Thyroid gland (tissue), 4 donors: ENCODE data around the gene RHEBL1. TPM values are rescaled to one million over a fixed set of nuclear protein-coding genes. Genes with fewer than 3 reads are reported as not detected.
A peak's percentile ranks its signal among the peaks of the same experiment; 100 is the strongest.

Source experiments
- DNase-seq, 2 donors: peaks; one replicate each; pipeline ENCODE4 v3.0.0-alpha.2; 2019
- H3K27ac ChIP-seq, 3 donors: fragments of 200-600 bp; sonication (generic); 1 replicate in 2 of 3; 2 replicates in 1 of 3; pipeline ENCODE4 v1.5.1; 2016 to 2019; ENCODE audit warnings: mild to moderate bottlenecking in 1 of 3, moderate library complexity in 1 of 3
- H3K27me3 ChIP-seq: fragments of 200-600 bp; sonication (generic); one replicate; pipeline ENCODE4 v1.5.1; 2019
- H3K36me3 ChIP-seq, 2 donors: fragments of 200-600 bp; sonication (generic); one replicate each; pipeline ENCODE4 v1.5.1; 2016 to 2019
- H3K4me1 ChIP-seq, 2 donors: fragments of 200-600 bp; sonication (generic); one replicate each; pipeline ENCODE4 v1.5.1; 2017 to 2019
- H3K4me3 ChIP-seq, 3 donors: fragments of 200-600 bp; sonication (generic); replicated peaks in 1 of 3; 1 replicate in 2 of 3; 2 replicates in 1 of 3; pipeline ENCODE4 v1.5.1; 2016; ENCODE audit warnings: mild to moderate bottlenecking in 1 of 3
- H3K9me3 ChIP-seq: fragments of 200-600 bp; sonication (generic); one replicate; pipeline ENCODE4 v1.5.1; 2017
- POLR2A ChIP-seq, 2 donors: fragments of 450-650 bp; IDR thresholded peaks; one replicate each; pipeline ENCODE4 v1.6.1; 2017; ENCODE audit warnings: antibody characterized with exemption in 2 of 2, mild to moderate bottlenecking in 2 of 2, moderate library complexity in 1 of 2
- WGBS, 2 donors: methylation state at CpG; one replicate each; pipeline ENCODE4 v1.1.5; 2017; 5-methylcytosine and 5-hydroxymethylcytosine counted together
- intact Hi-C: fragments of 100-400 bp; cut with DNase I; formaldehyde crosslinking; loops from one replicate; pipeline ENCODE4 v1.15.1; 2023
- total RNA-seq, 4 donors: library from RNA; depleted of rRNA; stranded (reverse); fragments of >200 nt; gene quantifications; one replicate each; pipeline ENCODE4 v1.2.3, GENCODE V29; 2016
- TF ChIP-seq, protein P1 (sequence below), 6 experiments: fragments of 200-600 bp in 3 of 6; fragments of 450-650 bp in 3 of 6; sonication (generic) in 3 of 6; IDR thresholded peaks; one replicate each; pipeline ENCODE4 v1.5.1; 2016 to 2019; ENCODE audit warnings: antibody characterized with exemption in 6 of 6, mild to moderate bottlenecking in 2 of 6, inconsistent platforms in 1 of 6, moderate library complexity in 1 of 6

RHEBL1 gene
- total RNA-seq, 4 donors from 2014 or later = 0.98 TPM; not detected in 3

GRCh38 chr12:49049566-49050224, 20.1 kb downstream of the RHEBL1 start:
- DNase-seq = no peak
- no peaks in the 10 kb centered on the region for H3K27me3 ChIP-seq
- intact Hi-C loops = no loop called here
- no peak for TF ChIP-seq POLR2A (IDR thresholded peaks at IDR 0.05)
- TF ChIP-seq, protein P1, sequence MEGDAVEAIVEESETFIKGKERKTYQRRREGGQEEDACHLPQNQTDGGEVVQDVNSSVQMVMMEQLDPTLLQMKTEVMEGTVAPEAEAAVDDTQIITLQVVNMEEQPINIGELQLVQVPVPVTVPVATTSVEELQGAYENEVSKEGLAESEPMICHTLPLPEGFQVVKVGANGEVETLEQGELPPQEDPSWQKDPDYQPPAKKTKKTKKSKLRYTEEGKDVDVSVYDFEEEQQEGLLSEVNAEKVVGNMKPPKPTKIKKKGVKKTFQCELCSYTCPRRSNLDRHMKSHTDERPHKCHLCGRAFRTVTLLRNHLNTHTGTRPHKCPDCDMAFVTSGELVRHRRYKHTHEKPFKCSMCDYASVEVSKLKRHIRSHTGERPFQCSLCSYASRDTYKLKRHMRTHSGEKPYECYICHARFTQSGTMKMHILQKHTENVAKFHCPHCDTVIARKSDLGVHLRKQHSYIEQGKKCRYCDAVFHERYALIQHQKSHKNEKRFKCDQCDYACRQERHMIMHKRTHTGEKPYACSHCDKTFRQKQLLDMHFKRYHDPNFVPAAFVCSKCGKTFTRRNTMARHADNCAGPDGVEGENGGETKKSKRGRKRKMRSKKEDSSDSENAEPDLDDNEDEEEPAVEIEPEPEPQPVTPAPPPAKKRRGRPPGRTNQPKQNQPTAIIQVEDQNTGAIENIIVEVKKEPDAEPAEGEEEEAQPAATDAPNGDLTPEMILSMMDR (IDR thresholded peaks at IDR 0.05) = no peak
- WGBS, 2 donors = 90 to 91% methylated on average over 17 to 18 of the region's 20 CpGs
- no peaks in the 10 kb centered on the region for H3K4me1 ChIP-seq
- H3K27ac ChIP-seq = no peak overlapping the region
- no peak overlapping the region for H3K4me3 ChIP-seq
- H3K36me3 ChIP-seq = peaks cover 89 to 96% of the 10 kb centered on the region in 2 donors
- H3K9me3 ChIP-seq = no peaks in the 10 kb centered on the region

DNA sequence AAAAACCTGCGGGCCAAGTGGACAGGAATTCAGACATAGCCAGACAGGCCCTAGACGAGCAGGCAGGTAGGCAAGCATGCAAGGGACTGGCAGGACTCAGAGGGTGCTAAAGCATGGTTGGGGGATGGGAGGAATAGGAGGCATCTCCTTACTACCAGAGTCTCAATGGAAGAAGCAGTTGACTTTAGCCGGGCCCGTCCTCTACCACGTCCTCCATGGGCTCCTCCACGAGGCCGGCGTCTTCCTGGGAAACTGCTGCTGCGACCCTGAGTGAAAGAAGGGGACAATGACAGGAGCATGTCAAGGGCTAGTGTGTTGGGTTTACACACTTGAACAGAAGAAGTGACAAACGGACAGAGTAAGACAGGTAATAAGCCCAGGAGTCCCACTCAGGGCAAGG, 20.8 kb downstream of the RHEBL1 start:
- no peak overlapping the region for H3K27ac ChIP-seq
- no peaks in the 10 kb centered on the region for H3K27me3 ChIP-seq
- no peak for DNase-seq
- H3K4me3 ChIP-seq = no peak overlapping the region
- intact Hi-C loops = no loop called here
- H3K36me3 ChIP-seq = peaks cover 91 to 98% of the 10 kb centered on the region in 2 donors
- H3K9me3 ChIP-seq = no peaks in the 10 kb centered on the region
- H3K4me1 ChIP-seq = no peaks in the 10 kb centered on the region
- 91 to 94% methylated on average over 10 of the region's 10 CpGs for WGBS, 2 donors
- TF ChIP-seq, protein P1 (IDR thresholded peaks at IDR 0.05) = no peak
- TF ChIP-seq POLR2A (IDR thresholded peaks at IDR 0.05) = no peak

DNA sequence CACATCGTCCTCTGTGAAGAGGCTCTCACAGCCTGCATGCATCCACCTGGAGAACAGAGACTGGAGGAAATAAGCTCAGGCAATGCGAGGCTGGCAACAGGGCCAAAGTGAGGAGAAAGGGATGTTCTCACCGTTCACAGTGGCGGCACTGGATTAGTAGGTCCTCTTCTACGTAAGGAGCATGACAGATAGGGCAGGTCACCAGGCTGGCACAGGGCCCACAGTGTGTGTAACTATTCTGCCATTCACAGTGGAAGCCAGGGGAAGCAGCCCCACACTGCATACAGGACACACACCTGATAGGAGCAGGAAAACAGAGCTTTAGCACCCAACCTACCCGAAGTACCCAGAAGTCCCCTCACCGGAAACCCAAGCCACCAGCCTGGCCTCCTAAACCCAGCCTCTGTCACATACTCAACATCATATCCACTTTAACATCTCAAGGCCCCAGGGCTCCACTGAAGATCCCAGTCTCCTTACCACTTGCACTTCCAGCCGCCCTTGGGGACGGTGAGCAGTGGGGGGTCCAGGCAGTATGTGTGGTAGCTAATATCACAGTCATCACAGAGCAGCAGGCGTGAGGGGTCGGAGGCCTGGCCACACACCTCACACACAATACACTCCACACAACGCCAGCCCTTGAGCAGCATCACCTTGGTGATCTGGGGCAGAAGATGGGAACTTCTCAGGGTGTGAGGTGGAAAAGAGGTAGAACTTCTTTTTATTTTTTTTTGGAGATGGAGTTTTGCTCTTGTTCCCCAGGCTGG, 23.5 kb downstream of the RHEBL1 start:
- DNase-seq = no peak
- Histone ChIP-seq H3K36me3 (peaks cover 92 to 98% of the 10 kb centered on the region in 2 donors), H3K4me3 (no peak overlapping the region), H3K9me3 (no peaks in the 10 kb centered on the region), H3K4me1 (no peaks in the 10 kb centered on the region), H3K27ac (no peak overlapping the region), H3K27me3 (no peaks in the 10 kb centered on the region)
- WGBS, 2 donors = 94 to 95% methylated on average over 11 to 12 of the region's 12 CpGs
- intact Hi-C loops = no loop called here
- TF ChIP-seq POLR2A (IDR thresholded peaks at IDR 0.05) = no peak
- TF ChIP-seq, protein P1 (IDR thresholded peaks at IDR 0.05) = no peak

- Histone ChIP-seq H3K36me3 (peaks cover 93 to 98% of the 10 kb centered on the region in 2 donors), H3K27me3 (no peaks in the 10 kb centered on the region), H3K4me3 (no peak overlapping the region), H3K27ac (no peak overlapping the region), H3K9me3 (no peaks in the 10 kb centered on the region), H3K4me1 (no peaks in the 10 kb centered on the region)
- 98 to 99% methylated on average over 12 of the region's 12 CpGs for WGBS, 2 donors
- TF ChIP-seq POLR2A (IDR thresholded peaks at IDR 0.05) = no peak
- TF ChIP-seq, protein P1 (IDR thresholded peaks at IDR 0.05) = no peak
- no peak for DNase-seq
- intact Hi-C loops = no loop called here
Observed at GRCh38 chr12:49044660-49045059, 25.1 kb downstream of the RHEBL1 start.

- DNase-seq = peak in 1 of 2 donors; percentile 44
- no peaks in the 10 kb centered on the region for H3K9me3 ChIP-seq
- intact Hi-C loops = no loop called here
- no peak overlapping the region for H3K27ac ChIP-seq
- 70% methylated on average over 11 of the region's 11 CpGs for WGBS, 2 donors
- no peaks in the 10 kb centered on the region for H3K27me3 ChIP-seq
- no peak overlapping the region for H3K4me3 ChIP-seq
- TF ChIP-seq, protein P1 (IDR thresholded peaks at IDR 0.05) = peak in 5 of 6 experiments; percentile 18 to 52 (median 29)
- no peak for TF ChIP-seq POLR2A (IDR thresholded peaks at IDR 0.05)
- no peaks in the 10 kb centered on the region for H3K4me1 ChIP-seq
- H3K36me3 ChIP-seq = peaks cover 94 to 99% of the 10 kb centered on the region in 2 donors
Observed at GRCh38 chr12:49043856-49044258, 25.9 kb downstream of the RHEBL1 start.
